IMR-90 (cell line): ENCODE measurements around the gene FES. TPM values are rescaled to one million over a fixed set of nuclear protein-coding genes. Genes with fewer than 3 reads are reported as not detected.

Experiments used
- ATAC-seq: fragments of 200-7000 bp; cut with Tn5 transposase; 2 replicates; pipeline ENCODE4 v1.9.1; 2020; ENCODE audit warnings: low read depth, mild to moderate bottlenecking, moderate library complexity
- BruUV-seq: library from RNA; stranded (reverse); fragments of 400-500 nt; replicated peaks from 2 replicates; lab custom pipeline; 2021; lab: Mats Ljungman, UMichigan
- CTCF ChIA-PET: fragments of 300-600 bp; formaldehyde crosslinking; extraction: SDS; loops from one replicate; lab custom pipeline; 2021; ENCODE audit warnings: antibody characterized with exemption; lab: Yijun Ruan, JAX
- POLR2A ChIA-PET: fragments of 300-600 bp; sonication (Branson Sonifier 250); formaldehyde crosslinking; loops from one replicate; lab custom pipeline; 2022; ENCODE audit warnings: antibody characterized with exemption; ENCODE audit not compliant: unreplicated experiment; lab: Charles Lee
- DNase-seq: peaks from one replicate; pipeline ENCODE4 v3.0.0; 2013
- H2AFZ ChIP-seq: replicated peaks from 2 replicates; pipeline ENCODE3; 2013; ENCODE audit warnings: low read length, mild to moderate bottlenecking; ENCODE audit not compliant: poor library complexity
- H2AK5ac ChIP-seq: 2 replicates; pipeline ENCODE4 v1.6.1; 2013; ENCODE audit warnings: low read depth, low read length, inconsistent platforms
- H2AK9ac ChIP-seq: replicated peaks from 2 replicates; pipeline ENCODE3; 2013; ENCODE audit warnings: mild to moderate bottlenecking, low read depth, low read length, moderate library complexity; ENCODE audit not compliant: poor library complexity
- H2BK120ac ChIP-seq: 2 replicates; pipeline ENCODE4 v1.6.1; 2013; ENCODE audit warnings: low read depth, low read length, inconsistent platforms
- H2BK15ac ChIP-seq: 3 replicates; pipeline ENCODE4 v1.6.1; 2013; ENCODE audit warnings: low read depth, low read length, inconsistent platforms
- H2BK20ac ChIP-seq: 2 replicates; pipeline ENCODE4 v1.6.1; 2013; ENCODE audit warnings: low read depth, mild to moderate bottlenecking, inconsistent platforms, low read length, moderate library complexity
- H2BK5ac ChIP-seq: 2 replicates; pipeline ENCODE4 v1.6.1; 2013; ENCODE audit warnings: mild to moderate bottlenecking, low read depth, low read length, inconsistent platforms; ENCODE audit not compliant: poor library complexity, severe bottlenecking
- H3K14ac ChIP-seq: replicated peaks from 2 replicates; pipeline ENCODE4 v1.6.1; 2013; ENCODE audit warnings: low read depth, low read length, inconsistent platforms
- H3K18ac ChIP-seq: 2 replicates; pipeline ENCODE4 v1.6.1; 2013; ENCODE audit warnings: low read depth, low read length, control low read depth
- H3K23ac ChIP-seq: 2 replicates; pipeline ENCODE4 v1.6.1; 2013; ENCODE audit warnings: low read depth, low read length, inconsistent platforms
- H3K27ac ChIP-seq: 2 replicates; pipeline ENCODE4 v1.5.1; 2013; ENCODE audit warnings: mild to moderate bottlenecking, control low read depth, low read length; ENCODE audit not compliant: insufficient read depth
- H3K27me3 ChIP-seq: 2 replicates; pipeline ENCODE4 v1.6.1; 2013; ENCODE audit warnings: low read length; ENCODE audit not compliant: control insufficient read depth, insufficient read depth
- H3K36me3 ChIP-seq: 2 replicates; pipeline ENCODE4 v1.6.1; 2013; ENCODE audit warnings: low read length, mixed read lengths; ENCODE audit not compliant: control insufficient read depth, insufficient read depth
- H3K4ac ChIP-seq: 2 replicates; pipeline ENCODE4 v1.6.1; 2013; ENCODE audit warnings: low read depth, low read length, inconsistent platforms
- H3K4me1 ChIP-seq: 2 replicates; pipeline ENCODE4 v1.6.1; 2013; ENCODE audit warnings: low read length, mixed read lengths; ENCODE audit not compliant: control insufficient read depth, insufficient read depth
- H3K4me2 ChIP-seq: 2 replicates; pipeline ENCODE4 v1.6.1; 2013; ENCODE audit warnings: low read depth, mild to moderate bottlenecking, control low read depth, low read length, moderate library complexity
- H3K4me3 ChIP-seq: 2 replicates; pipeline ENCODE4 v1.5.1; 2013; ENCODE audit warnings: low read depth, mild to moderate bottlenecking, control low read depth, low read length, moderate library complexity; ENCODE audit not compliant: insufficient read depth
- H3K56ac ChIP-seq: 2 replicates; pipeline ENCODE4 v1.6.1; 2013; ENCODE audit warnings: low read length, inconsistent platforms; ENCODE audit not compliant: insufficient read depth; ENCODE audit errors: extremely low read depth
- H3K79me1 ChIP-seq, 2 experiments: 2 replicates each; pipeline ENCODE4 v1.6.1; 2013; ENCODE audit warnings: low read length in 2 of 2, inconsistent platforms in 1 of 2, low read depth in 1 of 2
- H3K9ac ChIP-seq: 2 replicates; pipeline ENCODE4 v1.6.1; 2013; ENCODE audit warnings: low read depth, low read length, control low read depth
- H3K9me1 ChIP-seq: 2 replicates; pipeline ENCODE4 v1.6.1; 2013; ENCODE audit warnings: low read length, inconsistent platforms; ENCODE audit not compliant: insufficient read depth
- H3K9me3 ChIP-seq: 2 replicates; pipeline ENCODE4 v1.6.1; 2013; ENCODE audit warnings: low read length; ENCODE audit not compliant: control insufficient read depth, insufficient read depth
- H4K20me1 ChIP-seq: 2 replicates; pipeline ENCODE4 v1.6.1; 2013; ENCODE audit warnings: low read length, inconsistent platforms; ENCODE audit not compliant: insufficient read depth
- H4K5ac ChIP-seq: 2 replicates; pipeline ENCODE4 v1.6.1; 2013; ENCODE audit warnings: mild to moderate bottlenecking, low read depth, low read length, control low read depth
- H4K8ac ChIP-seq, 2 experiments: 2 replicates each; pipeline ENCODE4 v1.6.1; 2013; ENCODE audit warnings: low read depth in 2 of 2, low read length in 2 of 2, control low read depth in 1 of 2, inconsistent platforms in 1 of 2
- H4K91ac ChIP-seq: 2 replicates; pipeline ENCODE4 v1.6.1; 2013; ENCODE audit warnings: low read depth, low read length, inconsistent platforms; ENCODE audit not compliant: insufficient read depth
- BHLHE40 ChIP-seq: fragments of 150-350 bp; IDR thresholded peaks from 2 replicates; pipeline ENCODE4 v1.6.1; 2016; ENCODE audit warnings: mild to moderate bottlenecking, low read depth, low read length
- CEBPB ChIP-seq: IDR thresholded peaks from 2 replicates; pipeline ENCODE4 v1.6.1; 2012; ENCODE audit warnings: low read depth, low read length, improper control_type of control experiment
- FOS ChIP-seq: fragments of 150-350 bp; IDR thresholded peaks from 2 replicates; pipeline ENCODE4 v1.6.1; 2016; ENCODE audit warnings: low read depth, low read length
- POLR2A ChIP-seq: IDR thresholded peaks from 2 replicates; pipeline ENCODE4 v1.6.1; 2012; ENCODE audit warnings: mild to moderate bottlenecking, low read depth, low read length
- RCOR1 ChIP-seq: IDR thresholded peaks from 2 replicates; pipeline ENCODE4 v1.6.1; 2012; ENCODE audit warnings: mild to moderate bottlenecking, low read length, improper control_type of control experiment; ENCODE audit not compliant: insufficient replicate concordance
- WGBS, 2 experiments: methylation state at CpG; one replicate each; pipeline versions ENCODE4 v1.1.5 to v1.1.7; 2013; ENCODE audit warnings: missing lambda C conversion rate in 2 of 2; ENCODE audit not compliant: insufficient read length in 1 of 2; ENCODE audit errors: extremely low coverage in 2 of 2; 5-methylcytosine and 5-hydroxymethylcytosine counted together
- dilution Hi-C: fragments of 300-500 bp; cut with HindIII; formaldehyde crosslinking; loops from one replicate; pipeline ENCODE4 v1.14.3; 2018; ENCODE audit warnings: low sequenced_read_pairs; ENCODE audit not compliant: unreplicated experiment
- in situ Hi-C: fragments of 300-500 bp; cut with MboI; formaldehyde crosslinking; loops from 3 replicates; pipeline ENCODE4 v1.14.3; 2019; ENCODE audit warnings: low sequenced_read_pairs, inconsistent platforms, mixed read lengths
- intact Hi-C: fragments of 100-400 bp; cut with micrococcal nuclease; formaldehyde crosslinking; loops from 2 replicates; pipeline ENCODE4 v1.10.0; 2022
- polyA plus RNA-seq, 3 experiments: library from polyadenylated mRNA; depleted of rRNA; stranded (reverse); fragments of >200 nt; gene quantifications; 2 replicates each; pipeline ENCODE4 v1.2.3, GENCODE V29; 2012; ENCODE audit warnings: low replicate concordance in 1 of 3
- total RNA-seq: library from RNA; depleted of rRNA; stranded (reverse); fragments of >200 nt; gene quantifications from 2 replicates; pipeline ENCODE4 v1.2.3, GENCODE V29; 2012

FES gene
- total and polyA plus RNA-seq, 2 of the 4 experiments (the other 2 are of a cell fraction) = 10.5 to 11.7 TPM

- ATAC-seq (no peak), DNase-seq (no peak)
- H3K4ac ChIP-seq = no peak overlapping the region
- no peak overlapping the region for H2AK9ac ChIP-seq
- H2BK5ac ChIP-seq = no peak overlapping the region
- ChIA-PET CTCF (no interaction called here), POLR2A (no interaction called here)
- H3K79me1 ChIP-seq = no peaks in the 10 kb centered on the region
- dilution Hi-C loops (no loop called here), in situ Hi-C loops (loop anchor here (25.0 kb wide), 1 partner anchor 581 kb away; no protein-coding TSS in a partner anchor), intact Hi-C loops (no loop called here)
- H3K18ac ChIP-seq = no peak overlapping the region
- WGBS, 2 experiments = 91% methylated on average over 3 of the region's 33 CpGs; no CpG with 5 or more reads in 1 of the 2 experiments
- H4K5ac ChIP-seq = no peak overlapping the region
- no peak overlapping the region for H2AFZ ChIP-seq
- H3K36me3 ChIP-seq = peaks cover 28% of the 10 kb centered on the region
- no peaks in the 10 kb centered on the region for H4K20me1 ChIP-seq
- no peak overlapping the region for H3K4me2 ChIP-seq
- H3K4me3 ChIP-seq = no peak overlapping the region
- H3K27me3 ChIP-seq = no peaks in the 10 kb centered on the region
- no peak overlapping the region for H3K14ac ChIP-seq
- H3K9me1 ChIP-seq = peaks cover 3% of the 10 kb centered on the region; the same call in 1 of the 2 replicates
- no peak overlapping the region for H3K23ac ChIP-seq
- H3K4me1 ChIP-seq = no peaks in the 10 kb centered on the region
- no peak overlapping the region for H2AK5ac ChIP-seq
- no peak overlapping the region for H4K91ac ChIP-seq
- no TSS peak for BruUV-seq
- no peak overlapping the region for H2BK120ac ChIP-seq
- no peak overlapping the region for H3K9ac ChIP-seq
- no peak overlapping the region for H3K27ac ChIP-seq
- no peaks in the 10 kb centered on the region for H3K9me3 ChIP-seq
- TF ChIP-seq CEBPB (no peak), RCOR1 (no peak), FOS (no peak), POLR2A (no peak), BHLHE40 (no peak)
- H3K56ac ChIP-seq = no peak overlapping the region
- no peak overlapping the region for H2BK20ac ChIP-seq
- H4K8ac ChIP-seq = no peak overlapping the region
- no peak overlapping the region for H2BK15ac ChIP-seq
Measured at GRCh38 chr15:90893175-90894090, 9.1 kb downstream of the FES start.
